Stimulated activated CD4-positive, alpha-beta T cell treated with anti-CD3 and anti-CD28 coated beads, TNF-alpha, amount 100 ng/mL, for 4 hours (primary cell): ENCODE measurements around the gene ERCC1.
A peak's percentile ranks its signal among the peaks of the same experiment; 100 is the strongest.
"Not testable (repeated sequence)": the region's sequence is repeated elsewhere in the genome, so short reads cannot be mapped to it uniquely, and the experiment has no call there.

Experiments
- DNase-seq, 3 experiments: peaks; one replicate each; pipeline ENCODE4 v3.0.0-alpha.2; 2020; ENCODE audit warnings: low read depth in 3 of 3

ERCC1 gene

DNA sequence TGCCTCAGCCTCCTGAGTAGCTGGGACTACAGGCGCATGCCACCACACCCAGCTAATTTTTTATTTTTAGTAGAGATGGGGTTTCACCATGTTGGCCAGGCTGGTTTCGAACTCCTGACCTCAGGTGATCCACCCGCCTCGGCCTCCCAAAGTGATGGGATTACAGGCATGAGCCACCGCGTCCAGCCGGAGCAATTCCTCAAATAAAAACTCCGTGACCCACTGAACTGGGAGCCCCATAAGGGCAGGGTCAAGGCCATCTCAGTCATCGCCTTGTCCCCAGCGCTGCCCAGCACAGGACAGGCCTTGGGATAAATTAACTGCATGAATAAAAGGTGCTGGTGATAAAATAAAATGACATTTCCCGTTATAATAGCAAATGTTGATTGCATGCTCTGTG, 6.2 kb upstream of the ERCC1 start:
- not testable (repeated sequence) for DNase-seq

- no peak for DNase-seq
These were observed 4.9 kb upstream of the ERCC1 start for GRCh38 chr19:45428384-45429231.

DNA sequence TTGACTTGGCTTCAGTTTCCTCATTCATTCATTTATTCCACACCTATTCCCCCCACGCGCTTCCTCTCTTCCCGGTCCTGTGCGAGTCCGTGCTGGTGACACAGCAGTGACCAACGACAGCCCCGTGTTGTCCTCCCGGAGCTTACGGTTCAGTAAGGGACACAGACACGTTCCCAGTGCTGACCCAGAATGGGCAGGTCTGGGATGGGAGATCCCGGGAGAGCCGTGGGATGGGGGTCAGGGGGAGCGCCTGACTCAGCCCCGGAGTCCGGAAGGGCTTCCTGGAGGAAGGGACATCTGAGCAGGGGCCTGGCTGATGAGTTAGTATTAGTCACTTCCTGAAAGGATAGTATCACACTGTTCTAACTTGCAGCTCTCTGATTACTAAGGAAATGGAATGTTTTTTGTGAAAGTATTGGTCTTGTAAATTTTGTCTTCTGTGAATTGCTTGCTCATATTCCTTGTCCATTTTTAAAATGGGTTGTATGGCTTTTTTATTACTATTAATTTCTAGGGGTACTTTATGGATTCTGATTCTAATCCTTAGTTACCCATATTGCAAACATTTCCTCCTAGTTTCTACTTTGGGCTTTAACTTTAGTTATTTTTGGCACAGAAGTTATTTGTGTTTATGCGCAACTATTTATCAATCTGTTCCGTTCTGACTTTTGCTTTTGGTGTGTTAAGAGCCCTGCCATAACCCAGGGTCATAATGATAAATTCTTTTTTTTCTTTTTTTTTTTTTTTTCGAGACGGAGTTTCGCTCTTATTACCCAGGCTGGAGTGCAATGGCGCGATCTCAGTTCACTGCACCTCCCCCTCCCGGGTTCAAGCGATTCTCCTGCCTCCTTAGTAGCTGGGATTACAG, 708 bp upstream of the ERCC1 start:
- DNase-seq, result no peak

- peak in 2 of 3 experiments; percentile 70 to 72 for DNase-seq
These were observed 606 bp downstream of the ERCC1 start for GRCh38 chr19:45423033-45423588.

- no peak for DNase-seq
These were observed 1.7 kb downstream of the ERCC1 start for GRCh38 chr19:45421947-45422498.

DNA sequence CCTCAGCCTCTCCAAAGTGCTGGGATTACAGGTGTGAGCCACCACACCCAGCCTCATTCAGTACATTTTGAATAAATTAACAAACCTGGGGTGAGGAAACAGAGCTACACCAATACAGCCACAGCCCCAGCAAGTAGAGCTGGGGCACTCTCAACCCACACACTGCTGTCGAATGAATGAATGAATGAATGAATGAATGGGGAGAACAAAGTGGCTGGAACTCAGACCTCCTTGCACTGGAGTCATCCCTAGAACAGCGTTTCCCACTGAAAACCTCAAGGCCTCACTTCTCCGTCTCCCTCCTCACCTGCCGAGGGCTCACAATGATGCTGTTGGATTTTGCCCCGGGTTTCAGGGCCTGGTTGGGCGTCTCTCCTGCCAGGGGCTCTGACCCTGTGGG, 2.8 kb downstream of the ERCC1 start:
- no peak for DNase-seq

GRCh38 chr19:45420356-45420755, 3.4 kb downstream of the ERCC1 start:
- DNase-seq, result no peak

GRCh38 chr19:45419895-45420294, 3.8 kb downstream of the ERCC1 start:
- DNase-seq, result no peak

GRCh38 chr19:45419396-45419795, 4.3 kb downstream of the ERCC1 start:
- DNase-seq, result no peak

DNA sequence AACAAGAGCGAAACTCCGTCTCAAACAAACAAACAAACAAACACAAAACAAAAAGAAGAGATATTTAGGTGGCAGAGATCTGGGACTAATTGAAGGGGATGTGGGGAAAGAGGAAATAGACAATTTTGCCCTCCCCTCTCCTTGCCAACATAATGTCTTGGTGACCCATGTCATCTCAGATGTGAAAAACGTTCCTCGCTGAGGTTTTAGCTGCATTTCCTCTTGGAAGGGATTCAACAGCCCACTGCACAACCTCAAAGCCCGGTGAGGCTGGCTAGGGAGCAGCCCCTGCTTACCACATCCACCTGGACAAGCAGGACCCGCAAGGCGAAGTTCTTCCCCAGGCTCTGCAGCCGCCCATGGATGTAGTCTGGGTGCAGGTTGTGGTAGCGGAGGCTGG, 4.9 kb downstream of the ERCC1 start:
- no peak for DNase-seq

DNA sequence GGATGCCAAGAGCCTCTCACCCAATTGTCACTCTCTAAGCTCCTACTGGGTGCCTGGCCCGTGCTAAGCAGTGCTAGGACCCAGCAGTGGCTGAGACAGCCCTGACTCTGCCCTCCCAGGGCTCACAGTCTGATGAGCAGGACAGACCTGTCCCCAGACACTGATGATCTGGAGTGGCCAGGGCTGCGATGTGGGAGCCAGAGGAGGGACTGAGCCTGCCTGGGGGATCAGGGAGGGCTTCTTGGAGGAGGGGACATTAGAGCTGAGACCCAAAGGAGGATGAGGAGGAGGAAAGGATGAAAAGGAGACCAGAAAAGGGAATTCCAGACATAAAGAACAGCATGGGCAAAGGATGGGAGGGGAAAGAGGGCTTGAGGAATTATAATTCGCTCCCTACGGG, 6.6 kb downstream of the ERCC1 start:
- no peak for DNase-seq

- no peak for DNase-seq
These were observed 9.2 kb downstream of the ERCC1 start for GRCh38 chr19:45414468-45414867.

DNA sequence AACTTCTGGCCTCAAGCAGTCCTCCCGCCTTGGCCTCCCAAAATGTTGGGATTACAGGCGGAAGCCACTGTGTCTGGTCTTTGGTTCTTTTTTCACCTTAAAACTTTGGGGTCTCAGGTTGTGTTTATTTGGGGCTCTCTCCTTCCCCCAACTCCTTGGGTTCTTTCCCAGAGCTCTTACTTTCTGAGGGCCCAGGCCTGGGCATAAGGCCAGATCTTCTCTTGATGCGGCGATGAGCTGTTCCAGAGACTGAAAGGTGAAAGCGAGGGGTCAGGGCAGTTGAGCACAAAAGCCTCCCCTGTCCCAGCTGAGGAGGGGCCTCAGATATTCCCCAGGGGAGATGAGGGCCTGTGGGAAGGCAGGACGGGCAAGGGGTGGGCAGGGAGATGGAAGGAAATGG, 10.2 kb downstream of the ERCC1 start:
- no peak for DNase-seq

DNA sequence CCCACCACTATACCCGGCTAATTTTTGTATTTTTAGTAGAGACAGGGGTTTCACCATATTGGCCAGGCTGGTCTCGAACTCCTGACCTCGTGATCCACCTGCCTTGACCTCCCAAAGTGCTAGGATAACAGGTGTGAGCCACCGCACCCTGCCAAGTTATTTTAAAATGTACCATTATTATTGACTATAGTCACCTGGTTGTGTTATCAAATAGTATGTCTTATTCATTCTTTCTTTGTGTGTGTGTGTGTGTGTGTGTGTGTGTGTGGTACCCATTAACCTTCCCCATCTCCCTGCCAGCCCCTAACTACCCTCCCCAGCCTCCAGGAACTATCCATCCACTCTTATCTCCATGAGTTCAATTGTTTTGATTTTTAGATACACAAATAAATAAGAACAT, 13.4 kb downstream of the ERCC1 start:
- DNase-seq, result not testable (repeated sequence)

- no peak for DNase-seq
These were observed 14.2 kb downstream of the ERCC1 start for GRCh38 chr19:45409557-45409920.

DNA sequence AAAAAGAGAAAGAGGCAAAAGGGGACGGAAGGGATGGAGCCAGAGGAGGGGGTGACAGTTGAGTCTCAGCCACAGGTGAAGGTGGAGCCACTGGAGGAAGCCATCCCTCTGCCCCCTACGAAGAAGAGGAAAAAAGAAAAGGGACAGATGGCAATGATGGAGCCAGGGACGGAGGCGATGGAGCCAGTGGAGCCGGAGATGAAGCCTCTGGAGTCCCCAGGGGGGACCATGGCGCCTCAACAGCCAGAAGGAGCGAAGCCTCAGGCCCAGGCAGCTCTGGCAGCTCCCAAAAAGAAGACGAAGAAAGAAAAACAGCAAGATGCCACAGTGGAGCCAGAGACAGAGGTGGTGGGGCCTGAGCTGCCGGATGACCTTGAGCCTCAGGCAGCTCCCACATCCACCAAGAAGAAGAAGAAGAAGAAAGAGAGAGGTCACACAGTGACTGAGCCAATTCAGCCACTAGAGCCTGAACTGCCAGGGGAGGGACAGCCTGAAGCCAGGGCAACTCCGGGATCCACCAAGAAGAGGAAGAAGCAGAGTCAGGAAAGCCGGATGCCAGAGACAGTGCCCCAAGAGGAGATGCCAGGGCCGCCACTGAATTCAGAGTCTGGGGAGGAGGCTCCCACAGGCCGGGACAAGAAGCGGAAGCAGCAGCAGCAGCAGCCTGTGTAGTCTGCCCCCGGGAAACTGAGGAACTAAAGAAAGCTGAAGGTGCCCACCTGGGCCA, 14.7 kb downstream of the ERCC1 start:
- no peak for DNase-seq

- DNase-seq, result no peak
These were observed 15.6 kb downstream of the ERCC1 start for GRCh38 chr19:45408121-45408520.

DNA sequence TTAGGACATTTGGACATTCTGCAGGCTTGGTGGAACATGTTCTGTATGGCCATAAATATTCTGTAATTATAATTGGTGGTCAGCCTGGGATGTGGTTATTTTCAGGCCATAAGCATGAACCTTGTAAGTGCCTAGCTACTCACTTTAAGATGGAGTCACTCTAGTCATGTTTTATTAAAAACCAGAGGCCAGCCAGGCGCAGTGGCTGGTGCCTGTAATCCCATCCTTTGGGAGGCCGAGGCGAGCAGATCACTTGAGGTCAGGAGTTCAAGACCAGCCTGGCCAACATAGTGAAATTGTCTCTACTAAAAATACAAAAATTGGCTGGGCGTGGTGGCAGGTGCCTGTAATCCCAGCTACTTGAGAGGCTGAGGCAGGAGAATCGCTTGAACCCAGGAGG, 16.1 kb downstream of the ERCC1 start:
- not testable (repeated sequence) for DNase-seq

DNA sequence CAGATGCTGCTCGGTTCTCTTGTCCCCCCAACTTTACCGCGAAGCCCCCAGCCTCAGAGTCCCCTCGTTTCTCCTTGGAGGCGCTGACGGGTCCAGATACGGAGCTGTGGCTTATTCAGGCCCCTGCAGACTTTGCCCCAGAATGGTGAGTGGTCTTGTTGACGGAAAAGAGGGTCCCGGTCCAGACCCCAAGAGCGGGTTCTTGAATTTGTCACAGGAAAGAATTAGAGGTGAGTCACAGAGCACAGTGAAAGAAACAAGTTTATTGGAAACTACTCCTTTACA, 16.7 kb downstream of the ERCC1 start:
- no peak for DNase-seq

- peak; percentile 62 to 65 (median 62) for DNase-seq
These were observed 17.3 kb downstream of the ERCC1 start, which contains the start of gene POLR1G for GRCh38 chr19:45406226-45407090. POLR1G (plus strand) TSS chr19:45406644; CDS start chr19:45406697, 53 bp downstream.
